COLO829 (cell line): ENCODE results near the gene SLC44A5.

Experiments
- DNase-seq: peaks from one replicate; pipeline ENCODE4 v3.0.0; 2012; ENCODE audit warnings: low spot score

The SLC44A5 gene

DNA sequence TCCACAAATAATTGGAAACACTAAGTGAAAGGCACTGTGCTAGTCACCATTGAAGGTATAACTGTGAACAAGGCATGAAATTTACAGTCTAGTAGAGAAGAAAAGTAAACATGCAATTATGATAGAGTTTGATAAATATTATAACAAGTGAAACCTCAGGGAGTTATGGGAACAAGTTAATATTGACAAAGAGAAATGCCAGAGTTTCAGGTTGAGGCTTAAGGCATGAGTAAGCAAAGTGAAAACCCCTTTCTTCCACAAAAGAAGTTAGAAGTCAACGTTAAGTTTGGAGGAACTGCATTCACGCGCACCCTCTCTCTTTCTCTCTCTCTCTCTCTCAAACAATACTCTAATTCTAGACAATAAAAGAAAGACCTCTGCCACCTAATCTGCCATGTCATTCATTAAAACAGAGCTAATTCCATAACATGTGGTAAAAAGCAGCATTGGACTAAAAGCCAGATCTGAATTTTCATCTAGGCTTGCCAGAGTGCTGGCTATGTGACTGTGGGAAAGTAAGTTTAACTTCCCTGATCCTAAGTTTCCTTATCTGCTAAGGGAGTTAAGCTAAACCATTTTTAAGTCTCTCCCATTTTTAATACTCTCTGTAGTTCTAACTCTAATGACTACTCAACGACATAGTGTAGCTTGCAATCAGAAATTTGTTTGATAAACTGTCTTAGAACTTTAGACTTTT is 22.0 kb downstream of the SLC44A5 start:
- DNase-seq, result no peak

DNA sequence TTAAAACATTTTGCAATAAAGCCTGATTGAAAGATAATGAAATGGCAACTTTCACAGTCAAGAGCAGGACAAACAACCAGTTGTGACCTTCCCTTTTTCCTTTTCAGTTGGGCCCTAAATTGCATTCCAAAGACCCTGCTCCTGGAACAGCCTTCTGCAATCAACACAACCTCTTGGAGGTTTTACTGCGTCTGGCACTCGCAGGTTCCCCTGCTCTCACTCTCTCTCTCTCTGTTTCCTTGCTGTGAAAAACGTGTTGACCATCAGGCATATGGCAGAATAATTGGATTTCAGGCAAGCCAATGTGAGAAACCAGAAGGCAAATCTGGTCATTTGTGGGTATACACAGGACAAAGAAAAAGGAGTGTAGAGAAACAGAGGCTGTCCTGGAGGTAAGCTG is 23.2 kb downstream of the SLC44A5 start:
- no peak for DNase-seq

DNA sequence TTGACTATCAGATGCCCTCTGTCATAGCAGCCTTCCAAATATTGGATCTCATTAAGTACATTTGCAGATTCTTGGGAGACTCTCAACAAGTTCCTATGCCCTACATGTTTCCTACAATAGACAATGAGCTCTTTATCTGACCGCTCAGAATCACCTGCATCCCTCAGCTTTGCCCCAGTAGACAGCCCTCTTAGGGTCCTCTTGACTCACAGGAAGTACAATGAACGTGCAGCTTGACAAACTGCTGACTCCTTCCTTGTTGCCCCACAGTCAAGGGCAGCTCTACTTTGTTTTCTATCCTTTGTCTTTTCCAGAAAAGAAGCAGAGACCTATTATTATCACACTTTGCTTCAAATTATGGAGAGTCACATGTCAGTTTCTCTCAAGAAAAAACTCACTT is 27.6 kb downstream of the SLC44A5 start:
- peak; percentile 1 for DNase-seq

DNA sequence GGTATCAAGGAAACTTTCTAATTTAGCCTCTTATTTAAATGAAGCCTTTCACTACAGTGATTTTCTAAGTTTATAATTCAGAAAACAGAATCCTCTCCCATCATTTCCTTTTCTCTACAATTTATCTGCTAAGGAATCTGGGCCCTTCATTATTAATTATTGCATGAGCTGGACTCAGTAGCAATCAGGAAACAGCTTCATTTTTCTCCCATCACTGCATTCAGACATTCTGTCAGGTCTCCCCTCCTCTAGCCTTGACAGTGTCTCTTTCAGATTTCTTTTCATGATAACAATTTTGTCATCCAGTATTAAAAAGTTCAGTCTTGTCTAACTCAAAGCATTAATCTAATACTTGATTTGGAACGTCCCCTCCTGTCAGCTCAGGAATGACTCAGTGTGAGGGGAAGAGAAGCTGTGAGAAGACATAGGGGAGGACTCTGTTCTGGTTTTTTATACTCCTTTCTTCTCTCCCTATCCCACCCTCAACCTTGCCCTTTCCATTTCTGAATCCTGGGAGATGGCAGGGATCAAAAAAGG is 28.1 kb downstream of the SLC44A5 start:
- DNase-seq, result peak; percentile 15

DNA sequence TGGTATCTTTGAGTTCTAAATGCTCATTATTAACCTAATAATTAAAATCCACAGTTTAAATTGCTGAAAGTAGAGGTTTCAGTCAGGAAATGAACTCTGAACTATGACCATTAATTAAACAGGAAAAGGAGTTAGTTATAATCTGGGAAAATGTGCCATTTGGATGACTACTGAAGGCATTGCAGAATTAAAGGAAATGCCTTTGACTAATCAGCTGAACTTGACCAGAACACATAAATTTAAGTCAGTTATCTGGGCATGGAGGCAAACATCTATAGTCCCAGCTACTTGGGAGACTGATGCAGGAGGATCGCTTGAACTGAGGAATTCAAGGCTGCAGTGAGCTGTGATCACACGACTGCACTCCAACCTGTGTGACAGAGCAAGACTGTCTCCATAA is 31.9 kb downstream of the SLC44A5 start:
- no peak for DNase-seq

DNA sequence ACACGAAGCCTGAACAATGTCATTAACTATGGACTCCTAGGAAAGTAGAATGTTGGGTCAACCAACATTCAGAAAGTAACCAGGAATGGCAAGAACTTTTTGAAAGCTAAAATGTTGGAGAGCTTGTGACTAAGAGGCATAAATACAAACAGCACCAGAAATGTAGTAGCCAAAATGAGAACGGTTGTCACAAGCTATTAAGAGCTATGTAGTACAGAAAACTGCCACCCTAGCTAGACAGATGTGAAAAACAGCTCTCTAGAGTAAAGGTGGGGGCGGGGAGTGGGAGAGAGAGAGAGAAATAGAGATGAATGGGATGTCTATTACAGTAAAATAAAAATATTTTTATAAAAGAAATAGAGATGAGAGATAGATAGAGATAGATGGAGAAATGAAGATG is 35.1 kb downstream of the SLC44A5 start:
- DNase-seq, result no peak

DNA sequence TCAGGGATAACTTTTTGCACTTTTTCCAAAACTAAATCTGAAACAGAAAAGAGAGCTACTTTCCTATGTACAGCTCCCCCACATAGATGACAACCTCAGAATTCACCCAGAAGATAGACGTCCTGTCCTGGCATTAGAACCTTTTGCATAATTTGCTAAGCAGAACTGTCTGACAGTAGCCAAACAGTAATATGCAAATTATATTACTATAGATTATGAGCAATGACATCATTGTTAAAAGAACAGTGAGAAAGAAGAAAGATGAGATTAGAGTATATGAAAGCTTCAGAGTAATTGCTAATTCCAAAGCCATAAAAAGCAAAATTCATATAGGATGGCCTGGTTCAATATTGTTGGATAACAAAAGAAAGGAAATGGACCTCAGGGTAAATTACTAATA is 43.7 kb downstream of the SLC44A5 start:
- no peak for DNase-seq

DNA sequence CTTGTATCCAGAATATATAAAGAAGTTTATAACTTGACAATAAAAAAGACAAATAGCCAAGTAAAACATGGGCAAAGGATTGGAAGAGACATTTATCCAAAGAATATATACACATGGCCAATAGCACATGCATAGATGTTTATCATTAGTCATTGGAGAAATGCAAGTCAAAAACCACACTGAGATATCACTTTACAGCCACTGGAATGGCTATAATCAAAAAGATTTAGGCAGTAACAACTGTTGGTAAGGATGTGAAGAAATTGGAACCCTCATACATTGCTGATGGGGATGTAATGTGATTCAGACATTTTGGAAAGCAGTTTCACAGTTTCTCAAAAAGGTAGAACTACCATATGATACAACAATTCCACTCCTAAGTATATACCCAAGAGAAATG is 51.1 kb downstream of the SLC44A5 start:
- DNase-seq, result no peak

DNA sequence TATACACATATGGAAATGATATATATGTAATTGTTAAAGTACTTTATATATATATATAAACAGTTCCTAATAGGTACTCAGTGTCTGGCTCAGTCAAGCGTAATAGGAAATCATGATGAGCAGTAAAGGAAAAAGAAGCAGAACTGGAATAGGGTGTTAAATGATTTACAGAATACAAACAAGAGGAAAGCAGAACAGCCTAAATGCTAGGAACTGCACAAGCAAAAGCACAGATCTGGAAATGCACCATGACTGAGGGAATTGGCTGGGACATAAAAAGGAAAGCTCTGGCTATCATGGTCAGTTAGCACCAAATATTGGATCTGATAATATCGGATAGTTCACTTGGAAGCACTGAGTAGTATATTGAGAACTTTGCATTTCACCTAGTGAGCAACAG is 51.8 kb downstream of the SLC44A5 start:
- DNase-seq, result no peak

DNA sequence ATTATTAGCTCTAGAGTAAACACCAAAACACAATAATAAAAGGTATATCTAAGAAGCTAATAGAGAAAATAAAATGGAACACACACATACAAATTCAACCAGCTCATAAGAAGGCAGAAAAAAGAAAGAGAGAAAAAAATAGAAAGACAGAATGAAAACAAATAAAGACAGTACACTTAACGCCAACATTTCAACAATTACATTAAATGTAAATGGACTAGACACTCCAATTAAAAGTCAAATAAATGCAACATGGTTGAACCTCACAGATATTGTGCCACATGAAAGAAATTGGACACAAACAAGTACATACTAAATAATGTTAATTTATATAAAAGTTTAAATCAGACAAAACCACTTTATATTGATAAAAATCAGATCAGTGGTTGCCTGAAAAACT is 56.0 kb downstream of the SLC44A5 start:
- DNase-seq, result no peak

DNA sequence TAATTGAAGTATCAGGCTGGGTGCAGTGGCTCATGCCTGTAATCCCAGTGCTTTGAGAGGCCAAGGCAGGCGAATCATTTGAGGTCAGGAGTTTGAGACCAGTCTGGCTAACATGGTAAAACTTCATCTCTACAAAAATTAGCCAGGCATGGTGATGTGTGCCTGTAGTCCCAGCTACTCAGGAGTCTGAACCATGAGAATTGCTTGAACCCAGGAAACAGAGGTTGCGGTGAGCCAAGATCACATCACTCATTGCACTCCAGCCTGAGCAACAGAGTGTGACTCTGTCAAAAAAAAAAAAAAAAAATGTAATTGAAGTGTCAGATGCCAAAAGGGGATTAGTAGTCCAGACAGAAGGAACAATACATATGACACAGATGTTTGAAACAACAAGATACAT is 56.7 kb downstream of the SLC44A5 start:
- DNase-seq, result no peak

DNA sequence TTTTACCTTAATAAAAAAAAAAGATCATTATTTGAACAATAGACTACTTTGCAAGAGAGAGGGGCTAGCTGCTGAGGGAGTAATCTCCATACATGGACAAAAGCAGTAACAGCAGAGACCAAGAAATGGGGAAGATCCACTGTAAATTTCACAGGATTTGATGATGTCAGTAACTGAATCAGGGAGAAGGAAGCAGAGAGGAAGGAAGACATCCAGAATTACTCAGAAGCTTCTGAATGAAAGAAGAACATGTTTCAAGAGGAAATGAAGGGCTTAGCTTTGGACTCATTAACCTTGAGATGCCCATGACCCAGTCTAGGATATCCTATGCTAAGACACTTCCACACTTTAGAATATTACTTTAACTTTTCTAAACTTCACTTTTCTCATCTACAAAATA is 60.4 kb downstream of the SLC44A5 start:
- DNase-seq, result no peak

DNA sequence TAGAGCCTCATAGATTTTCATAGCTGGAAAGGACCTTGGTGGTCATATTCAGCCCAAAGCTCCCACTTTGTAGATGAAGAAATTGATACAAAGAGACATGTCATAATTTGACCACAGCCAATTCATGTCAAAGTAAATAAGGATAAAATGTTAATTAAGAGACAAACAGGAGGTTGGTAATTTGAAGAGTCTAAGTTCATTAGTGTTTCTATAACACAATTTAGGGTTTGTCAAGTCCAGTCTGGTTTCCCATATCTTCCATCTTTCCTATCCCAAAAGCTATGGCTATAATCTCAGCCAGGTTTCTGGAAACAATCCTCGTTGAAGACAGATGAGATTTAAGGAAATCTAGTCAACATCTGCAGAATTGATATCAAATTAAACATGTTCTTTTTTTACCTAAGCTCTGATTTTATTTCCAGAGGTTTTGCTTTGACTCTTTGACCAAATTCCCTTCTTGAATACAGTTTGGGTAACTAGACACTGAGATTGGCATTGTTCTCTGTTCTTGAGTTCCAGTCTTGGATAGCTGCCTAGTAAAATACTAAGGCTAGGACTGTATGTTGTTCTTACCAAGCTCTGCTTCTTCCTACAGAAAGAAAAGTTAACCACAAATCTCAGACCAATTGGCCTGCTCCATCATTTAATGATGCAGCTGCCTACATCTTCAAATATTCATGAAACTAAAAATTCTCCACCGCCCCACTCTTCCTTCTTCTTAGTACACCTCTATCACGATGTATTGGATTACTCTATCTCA is 62.0 kb downstream of the SLC44A5 start:
- peak; percentile 8 for DNase-seq

DNA sequence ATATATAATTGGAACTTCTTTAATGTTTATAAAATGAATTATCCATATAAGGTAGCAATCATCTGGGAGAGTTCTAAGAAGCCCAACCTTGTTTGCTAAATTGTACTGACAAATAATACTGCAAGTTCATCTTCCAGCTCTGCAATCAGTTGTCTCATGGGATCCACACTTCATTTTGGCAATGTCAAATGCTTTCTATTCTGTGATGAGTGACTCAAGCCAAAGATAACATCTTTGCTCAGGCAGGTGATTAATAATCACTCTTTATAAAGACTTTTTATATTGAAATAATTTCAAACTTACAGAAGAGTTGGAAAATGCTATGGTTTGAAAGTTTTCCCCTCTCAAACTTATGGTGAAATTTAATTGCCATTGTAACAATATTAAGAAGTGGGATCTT is 67.2 kb downstream of the SLC44A5 start:
- no peak for DNase-seq

DNA sequence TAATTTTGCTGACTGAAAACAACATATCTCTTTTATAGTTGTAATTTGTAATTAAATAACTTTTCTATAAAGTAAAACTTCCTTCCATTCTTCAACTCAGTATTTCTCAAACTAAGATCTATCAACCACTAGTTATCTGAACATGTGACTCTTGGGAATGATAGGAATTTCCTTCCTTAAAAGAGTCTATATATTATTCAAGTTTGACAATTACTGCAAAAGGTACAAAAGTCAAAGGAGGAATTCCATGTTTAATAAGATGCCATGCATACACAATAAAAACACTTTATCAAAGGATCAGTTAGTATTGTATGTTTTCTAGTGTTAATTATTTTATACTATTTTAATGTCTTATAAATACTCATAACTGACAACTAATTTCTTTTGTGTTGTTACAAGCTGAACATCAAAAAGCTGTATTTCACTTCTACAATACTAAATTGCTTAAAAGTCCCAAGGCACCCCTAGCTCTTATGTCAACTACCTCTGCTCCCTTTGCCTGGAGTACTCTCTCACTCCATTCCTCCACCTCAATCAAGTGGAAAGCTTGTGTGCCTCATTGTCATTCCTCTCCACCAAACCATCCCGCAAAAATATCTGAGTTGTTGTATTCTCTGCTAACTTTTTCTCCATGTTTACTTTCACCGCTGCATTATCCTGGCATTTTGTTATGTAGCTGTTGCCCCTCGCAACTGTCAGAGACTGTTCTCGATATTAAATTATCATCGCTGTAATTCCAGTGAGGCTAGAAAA is 67.9 kb downstream of the SLC44A5 start:
- DNase-seq, result peak; percentile 8

DNA sequence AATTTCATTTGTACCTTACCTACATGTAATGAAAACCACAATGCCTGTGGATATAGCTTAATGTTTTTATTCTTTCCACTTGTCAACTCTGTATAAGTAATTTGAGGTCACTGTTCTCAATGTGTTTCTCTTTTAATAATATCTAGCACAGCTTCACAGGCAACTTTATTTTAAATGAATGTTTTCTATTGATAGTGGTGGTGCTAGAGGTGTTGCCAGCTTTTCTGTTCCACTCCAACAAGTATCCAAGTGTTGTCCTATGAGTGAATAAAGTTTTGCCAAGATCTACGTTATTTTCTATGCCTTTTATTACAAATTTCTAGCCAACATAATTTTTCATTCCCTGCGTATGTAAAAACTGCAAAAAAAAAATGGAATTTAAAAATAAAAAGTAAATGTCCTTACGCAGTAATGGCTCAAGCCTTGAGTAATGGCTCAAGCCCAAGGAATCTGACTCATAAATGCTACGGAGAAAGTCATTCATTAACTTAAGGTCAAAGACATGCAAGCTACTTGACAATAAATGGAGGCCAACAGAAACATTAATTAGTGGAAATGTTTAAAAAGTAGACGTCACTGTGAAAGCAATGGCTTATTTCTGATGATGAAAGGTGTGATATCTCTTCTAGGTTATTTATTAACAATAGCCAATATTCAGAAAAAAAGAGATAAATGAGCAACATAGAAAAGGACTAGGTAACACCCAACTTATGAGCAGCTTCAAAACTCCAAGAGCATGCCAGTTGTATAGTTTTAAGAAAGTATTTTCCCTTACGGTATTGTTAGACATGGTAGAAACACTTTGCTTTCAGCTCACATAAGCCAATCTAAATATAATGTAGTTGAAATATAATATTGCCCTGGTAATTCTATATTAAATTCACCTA is 71.4 kb downstream of the SLC44A5 start:
- peak; percentile 8 for DNase-seq

DNA sequence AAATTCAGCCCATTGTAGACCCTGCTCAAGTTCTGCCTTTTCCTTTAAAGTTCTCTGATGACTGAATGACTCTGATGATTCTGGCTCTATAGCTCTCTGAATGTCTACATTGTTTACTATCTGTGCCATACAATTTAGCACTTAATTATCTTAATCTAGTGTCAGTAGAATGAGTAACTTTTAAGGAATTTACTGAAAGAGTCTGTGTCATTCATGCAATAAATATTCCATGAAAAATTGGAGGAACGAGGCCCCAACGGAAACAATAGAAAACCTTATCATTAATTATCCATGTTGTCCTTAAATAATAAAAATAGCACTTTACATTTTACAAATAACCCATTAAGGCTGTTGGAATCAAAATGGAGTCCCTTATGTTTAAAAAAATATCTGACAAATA is 77.8 kb downstream of the SLC44A5 start:
- DNase-seq, result peak; percentile 71

DNA sequence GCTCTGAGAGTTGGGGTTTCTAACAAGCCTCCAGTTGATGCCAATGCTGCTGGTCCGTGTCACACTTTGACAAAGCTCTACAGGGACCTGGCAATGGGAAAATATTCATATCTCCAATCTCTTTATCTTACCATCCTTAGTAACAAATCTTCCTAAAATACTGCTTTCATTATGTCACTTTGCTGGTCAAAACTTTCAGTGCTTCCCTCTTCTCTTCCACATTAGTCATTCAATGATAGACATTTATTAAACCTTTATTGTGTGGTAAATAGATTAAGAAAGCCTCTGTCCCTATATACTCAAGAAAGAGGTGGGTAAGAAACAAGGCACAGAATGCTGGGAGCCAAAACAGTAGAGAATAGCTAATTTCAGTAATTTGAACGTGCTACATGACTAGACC is 79.3 kb downstream of the SLC44A5 start:
- DNase-seq, result no peak

DNA sequence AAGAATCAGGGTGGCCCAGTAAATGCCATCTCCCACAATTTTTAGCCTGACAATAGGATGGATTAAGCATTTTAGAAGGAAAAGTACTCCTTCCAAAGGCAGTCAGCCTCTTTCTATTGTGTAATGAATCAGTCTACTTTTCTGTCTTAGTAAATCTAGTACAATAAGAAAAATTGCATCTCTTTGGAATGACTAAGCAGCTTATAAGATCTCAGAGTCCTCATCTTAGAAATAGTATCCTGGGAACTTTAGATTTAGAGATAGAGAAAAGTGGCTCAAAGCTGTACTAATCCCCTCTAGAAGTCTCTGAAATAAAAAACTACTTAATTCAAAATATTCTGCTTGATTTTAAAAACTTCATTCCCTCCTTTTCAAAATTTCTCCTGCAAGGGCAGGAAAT is 81.4 kb downstream of the SLC44A5 start:
- DNase-seq, result no peak

DNA sequence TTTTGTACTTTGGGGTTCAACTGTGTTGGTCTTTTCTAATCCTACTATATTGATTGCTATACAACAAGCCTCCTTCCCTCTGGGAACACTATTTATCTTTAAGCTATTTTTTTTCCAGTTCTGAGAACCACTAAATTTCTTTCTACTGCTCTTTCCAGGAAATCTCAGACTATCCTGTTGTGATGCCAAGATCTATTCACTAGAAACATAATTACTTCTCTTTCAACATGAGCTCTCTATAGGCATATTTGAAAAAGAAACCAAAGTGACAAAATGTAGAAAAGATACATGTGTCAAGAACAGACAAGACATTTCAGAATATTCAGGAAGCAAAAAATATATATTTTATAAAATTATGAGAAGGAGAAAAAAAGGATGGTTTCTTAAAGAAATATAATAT is 82.9 kb downstream of the SLC44A5 start:
- no peak for DNase-seq

DNA sequence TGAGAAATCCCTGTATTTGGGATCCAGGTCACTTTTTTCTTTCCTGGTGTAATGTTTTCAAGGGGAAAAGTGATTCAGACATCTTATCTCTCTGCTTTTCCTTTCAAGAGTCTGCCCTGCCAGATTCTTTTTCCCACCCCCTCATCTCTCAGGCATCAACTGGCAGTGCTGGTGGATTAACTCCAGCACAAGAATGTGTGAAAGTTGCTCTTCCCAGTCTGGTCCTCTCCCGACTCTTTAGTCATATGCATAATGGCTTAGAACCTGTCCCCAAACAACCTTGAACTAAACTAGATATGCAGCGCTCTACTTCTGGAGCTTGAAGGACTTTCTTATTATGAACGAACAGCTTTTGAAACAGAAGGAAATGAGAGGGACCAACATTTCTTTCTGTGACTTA is 88.5 kb downstream of the SLC44A5 start:
- no peak for DNase-seq

DNA sequence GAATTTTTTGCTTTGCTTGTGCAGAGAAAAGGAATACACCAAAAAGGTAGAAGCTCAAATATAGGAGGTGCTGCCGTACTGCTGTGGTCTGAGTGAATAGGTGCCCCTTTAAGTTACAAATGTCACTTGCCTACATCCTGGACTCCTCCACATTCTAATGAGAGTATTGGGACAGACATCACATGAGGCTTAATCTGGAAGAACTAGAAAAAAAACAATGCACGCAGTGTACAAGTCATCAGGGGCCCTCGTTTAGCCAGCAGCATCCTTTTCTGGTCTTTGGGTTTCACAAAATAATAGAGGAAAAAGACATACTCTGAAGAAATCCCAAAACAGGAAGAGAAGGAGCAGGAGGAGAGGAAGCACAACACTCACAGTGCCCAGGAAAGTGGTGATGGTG is 89.3 kb downstream of the SLC44A5 start:
- DNase-seq, result peak; percentile 12
